ENCODE results near the gene RGS12.

RGS12 gene

GRCh38 chr4:3292571-3293400 is at the start of gene RGS12:
TSS of gene RGS12 (plus strand) at chr4:3293021. CDS start at chr4:3316171, 23,150 bp downstream.
- peak; percentile 79 for DNase-seq

- DNase-seq, result no peak
These were observed 49.6 kb upstream of the RGS12 start for GRCh38 chr4:3243136-3243780.

- DNase-seq, result no peak
These were observed 48.8 kb upstream of the RGS12 start for GRCh38 chr4:3244002-3244401.

- DNase-seq, result no peak
These were observed 48.1 kb upstream of the RGS12 start for GRCh38 chr4:3244747-3245146.

GRCh38 chr4:3245676-3246075 is 47.1 kb upstream of the RGS12 start:
- no peak for DNase-seq

GRCh38 chr4:3246458-3247398 is 46.1 kb upstream of the RGS12 start:
- peak; percentile 7 for DNase-seq

GRCh38 chr4:3247399-3248177 is 45.2 kb upstream of the RGS12 start:
- no peak for DNase-seq

GRCh38 chr4:3248178-3248480 is 44.7 kb upstream of the RGS12 start:
- DNase-seq, result no peak

- DNase-seq, result no peak
These were observed 43.8 kb upstream of the RGS12 start, which contains the start of gene MSANTD1 for GRCh38 chr4:3248811-3249661. TSS of gene MSANTD1 (plus strand) at chr4:3249159. CDS start at chr4:3249223, 64 bp downstream.

GRCh38 chr4:3249711-3250437 is 42.9 kb upstream of the RGS12 start:
- DNase-seq, result no peak

GRCh38 chr4:3250438-3250955 is 42.3 kb upstream of the RGS12 start:
- DNase-seq, result no peak

GRCh38 chr4:3250956-3251690 is 41.7 kb upstream of the RGS12 start:
- DNase-seq, result no peak

GRCh38 chr4:3251691-3252479 is 40.9 kb upstream of the RGS12 start:
- no peak for DNase-seq

- no peak for DNase-seq
These were observed 40.4 kb upstream of the RGS12 start for GRCh38 chr4:3252480-3252828.

GRCh38 chr4:3252831-3253641 is 39.8 kb upstream of the RGS12 start:
- DNase-seq, result no peak

- DNase-seq, result no peak
These were observed 39.0 kb upstream of the RGS12 start for GRCh38 chr4:3253808-3254207.

GRCh38 chr4:3254302-3255131 is 38.3 kb upstream of the RGS12 start:
- DNase-seq, result no peak
